Testis (tissue), 3 donors: ENCODE measurements around the gene NBDY. TPM values are rescaled to one million over a fixed set of nuclear protein-coding genes. Genes with fewer than 3 reads are reported as not detected.
"Not testable (repeated sequence)": the region's sequence is repeated elsewhere in the genome, so short reads cannot be mapped to it uniquely, and the experiment has no call there.

ENCODE experiments used
- DNase-seq: peaks from one replicate; pipeline ENCODE4 v3.0.0-alpha.2; 2019
- H3K27ac ChIP-seq, 2 donors: fragments of 200-600 bp; sonication (generic); one replicate each; pipeline ENCODE4 v1.5.1; 2019
- H3K27me3 ChIP-seq: fragments of 200-600 bp; sonication (generic); one replicate; pipeline ENCODE4 v1.5.1; 2019
- H3K36me3 ChIP-seq: fragments of 200-600 bp; sonication (generic); one replicate; pipeline ENCODE4 v1.5.1; 2017; ENCODE audit warnings: low read depth; ENCODE audit errors: missing control alignments
- H3K4me1 ChIP-seq: fragments of 200-600 bp; sonication (generic); one replicate; pipeline ENCODE4 v1.5.1; 2019
- H3K4me3 ChIP-seq, 2 donors: fragments of 200-600 bp; sonication (generic); one replicate each; pipeline ENCODE4 v1.5.1; 2017 to 2019
- H3K9me3 ChIP-seq: fragments of 200-600 bp; sonication (generic); one replicate; pipeline ENCODE4 v1.5.1; 2017
- POLR2A ChIP-seq: fragments of 450-650 bp; IDR thresholded peaks from one replicate; pipeline ENCODE4 v1.6.1; 2017; ENCODE audit warnings: antibody characterized with exemption, mild to moderate bottlenecking, moderate library complexity
- WGBS, 2 donors: methylation state at CpG; one replicate each; pipeline ENCODE4 v1.1.5; 2018; 5-methylcytosine and 5-hydroxymethylcytosine counted together
- intact Hi-C: fragments of 100-400 bp; cut with DNase I; formaldehyde crosslinking; loops from one replicate; pipeline ENCODE4 v1.15.1; 2023; ENCODE audit warnings: low total_unique reads
- polyA plus RNA-seq: library from polyadenylated mRNA; stranded (reverse); fragments of 350-450 nt; fragmentation: Illumina TruSeq; extraction: RNeasy Lipid Tissue Mini Kit (QIAGEN cat#74804); gene quantifications from one replicate; pipeline ENCODE4 v1.2.3, GENCODE V29; 2014; ENCODE audit warnings: low read depth, low replicate concordance; ENCODE audit not compliant: insufficient read depth
- total RNA-seq, 2 donors: library from RNA; depleted of rRNA; stranded (reverse); fragments of >200 nt; gene quantifications; one replicate each; pipeline ENCODE4 v1.2.3, GENCODE V29; 2016
- TF ChIP-seq, protein P1 (sequence below), 3 experiments: fragments of 450-650 bp in 2 of 3; fragments of 200-600 bp in 1 of 3; sonication (generic) in 1 of 3; IDR thresholded peaks; one replicate each; pipeline ENCODE4 v1.5.1; 2016 to 2019; ENCODE audit warnings: antibody characterized with exemption in 3 of 3, mild to moderate bottlenecking in 2 of 3, moderate library complexity in 1 of 3

Gene NBDY
- total and polyA plus RNA-seq, 3 donors from 2014 or later, result 26.1 to 33.1 (median 30.9) TPM

DNA sequence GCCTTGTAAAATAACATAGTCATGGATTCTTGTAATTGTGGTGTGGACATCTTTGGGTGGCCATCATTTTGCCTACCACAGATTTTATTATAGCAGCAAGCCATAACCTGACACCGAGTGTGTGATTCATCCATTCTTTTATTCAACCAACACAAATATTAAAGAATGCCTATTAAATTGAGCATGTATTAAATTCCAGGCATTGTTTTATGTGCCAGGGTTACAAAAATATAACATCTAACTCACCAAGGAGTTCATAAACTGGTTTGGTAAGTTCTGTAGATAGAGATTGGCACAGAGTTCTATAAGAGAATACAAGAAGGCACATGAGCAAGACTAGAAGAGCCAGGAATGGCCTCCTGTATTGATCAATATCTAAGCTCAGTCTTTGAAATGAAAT is 18.0 kb downstream of the NBDY start:
- intact Hi-C loops, result no loop called here
- Histone ChIP-seq H3K4me1 (no peaks in the 10 kb centered on the region), H3K9me3 (no peaks in the 10 kb centered on the region), H3K27me3 (no peaks in the 10 kb centered on the region), H3K27ac (no peak overlapping the region), H3K36me3 (no peaks in the 10 kb centered on the region), H3K4me3 (no peak overlapping the region)
- 100% methylated on average over 1 of the region's 1 CpG for WGBS, 2 donors
- no peak for DNase-seq
- TF ChIP-seq, protein P1, sequence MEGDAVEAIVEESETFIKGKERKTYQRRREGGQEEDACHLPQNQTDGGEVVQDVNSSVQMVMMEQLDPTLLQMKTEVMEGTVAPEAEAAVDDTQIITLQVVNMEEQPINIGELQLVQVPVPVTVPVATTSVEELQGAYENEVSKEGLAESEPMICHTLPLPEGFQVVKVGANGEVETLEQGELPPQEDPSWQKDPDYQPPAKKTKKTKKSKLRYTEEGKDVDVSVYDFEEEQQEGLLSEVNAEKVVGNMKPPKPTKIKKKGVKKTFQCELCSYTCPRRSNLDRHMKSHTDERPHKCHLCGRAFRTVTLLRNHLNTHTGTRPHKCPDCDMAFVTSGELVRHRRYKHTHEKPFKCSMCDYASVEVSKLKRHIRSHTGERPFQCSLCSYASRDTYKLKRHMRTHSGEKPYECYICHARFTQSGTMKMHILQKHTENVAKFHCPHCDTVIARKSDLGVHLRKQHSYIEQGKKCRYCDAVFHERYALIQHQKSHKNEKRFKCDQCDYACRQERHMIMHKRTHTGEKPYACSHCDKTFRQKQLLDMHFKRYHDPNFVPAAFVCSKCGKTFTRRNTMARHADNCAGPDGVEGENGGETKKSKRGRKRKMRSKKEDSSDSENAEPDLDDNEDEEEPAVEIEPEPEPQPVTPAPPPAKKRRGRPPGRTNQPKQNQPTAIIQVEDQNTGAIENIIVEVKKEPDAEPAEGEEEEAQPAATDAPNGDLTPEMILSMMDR (IDR thresholded peaks at IDR 0.05), result no peak
- TF ChIP-seq POLR2A, result no peak

DNA sequence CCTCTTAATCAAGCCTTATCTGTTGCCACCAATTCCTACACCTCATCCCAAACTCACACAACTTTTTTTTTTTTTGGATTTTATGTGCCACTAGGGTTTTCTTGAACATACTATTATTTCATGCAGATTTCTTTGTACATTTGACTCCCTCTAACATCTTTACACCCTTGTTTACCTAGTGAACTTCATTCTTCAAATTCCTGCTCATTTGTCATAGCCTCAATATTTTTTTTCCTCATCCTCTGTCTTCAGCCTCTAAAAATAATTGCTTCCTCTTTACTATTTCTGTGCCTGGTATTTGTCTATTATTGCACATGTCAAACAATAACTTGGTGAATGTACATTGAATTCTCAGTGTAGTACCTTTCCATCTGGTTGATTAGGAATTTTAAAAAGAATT is 22.0 kb downstream of the NBDY start:
- no peaks in the 10 kb centered on the region for H3K27me3 ChIP-seq
- H3K4me3 ChIP-seq, result no peak overlapping the region
- DNase-seq, result no peak
- no peaks in the 10 kb centered on the region for H3K4me1 ChIP-seq
- no peak overlapping the region for H3K27ac ChIP-seq
- no peaks in the 10 kb centered on the region for H3K9me3 ChIP-seq
- no peak for TF ChIP-seq POLR2A
- TF ChIP-seq, protein P1 (IDR thresholded peaks at IDR 0.05), result no peak
- no peaks in the 10 kb centered on the region for H3K36me3 ChIP-seq
- intact Hi-C loops, result no loop called here

DNA sequence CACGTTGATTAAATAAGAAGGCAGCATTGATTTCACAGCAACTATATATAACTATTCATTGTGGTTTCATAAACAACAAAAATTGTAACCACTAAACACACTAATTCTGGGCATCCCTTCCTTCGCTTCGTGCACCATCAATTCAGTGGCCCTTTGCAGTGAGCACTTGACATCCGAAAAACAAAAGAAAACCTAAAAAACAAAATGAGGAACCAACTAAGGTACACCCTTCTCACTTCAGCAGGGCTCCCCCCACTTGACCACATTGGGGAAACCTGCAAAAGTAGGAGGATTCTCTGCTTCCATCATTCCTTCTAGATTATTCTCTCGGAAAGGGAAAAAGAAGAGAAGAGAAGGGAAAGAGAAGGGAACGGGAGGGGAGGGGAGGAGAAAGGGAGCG is 28.3 kb downstream of the NBDY start:
- WGBS, 2 donors, result 78 to 92% methylated on average over 7 of the region's 7 CpGs
- Histone ChIP-seq H3K4me3 (no peak overlapping the region), H3K4me1 (no peaks in the 10 kb centered on the region), H3K27me3 (no peaks in the 10 kb centered on the region), H3K9me3 (no peaks in the 10 kb centered on the region), H3K36me3 (no peaks in the 10 kb centered on the region), H3K27ac (no peak overlapping the region)
- intact Hi-C loops, result no loop called here
- DNase-seq, result no peak
- TF ChIP-seq, protein P1 (IDR thresholded peaks at IDR 0.05), result no peak
- TF ChIP-seq POLR2A, result no peak

DNA sequence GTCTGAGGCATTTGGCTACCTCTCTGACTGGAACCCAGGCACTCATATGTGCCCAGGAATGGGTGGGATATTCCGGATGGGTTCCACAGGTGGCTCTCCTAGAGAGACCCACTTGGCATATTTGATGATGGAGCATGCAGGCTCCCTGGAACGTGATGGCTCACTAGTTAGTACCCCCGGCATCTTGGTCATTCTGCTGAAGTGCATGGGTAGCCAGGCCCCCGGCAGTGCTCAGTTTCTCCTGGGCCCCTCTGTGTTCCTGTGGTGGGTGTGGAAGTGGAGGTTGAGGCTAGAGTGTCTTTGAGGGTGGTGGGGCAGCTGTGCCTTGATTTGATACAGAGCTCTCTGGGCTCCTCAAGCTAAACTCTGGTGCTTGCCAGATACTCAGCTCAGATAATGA is 29.4 kb downstream of the NBDY start:
- no peak for DNase-seq
- Histone ChIP-seq H3K4me1 (no peaks in the 10 kb centered on the region), H3K9me3 (no peaks in the 10 kb centered on the region), H3K36me3 (no peaks in the 10 kb centered on the region), H3K4me3 (no peak overlapping the region), H3K27me3 (no peaks in the 10 kb centered on the region), H3K27ac (no peak overlapping the region)
- WGBS, 2 donors, result 93% methylated on average over 4 of the region's 4 CpGs; no CpG with 5 or more reads in 1 of the 2 donors
- no peak for TF ChIP-seq POLR2A
- TF ChIP-seq, protein P1 (IDR thresholded peaks at IDR 0.05), result no peak
- intact Hi-C loops, result no loop called here

DNA sequence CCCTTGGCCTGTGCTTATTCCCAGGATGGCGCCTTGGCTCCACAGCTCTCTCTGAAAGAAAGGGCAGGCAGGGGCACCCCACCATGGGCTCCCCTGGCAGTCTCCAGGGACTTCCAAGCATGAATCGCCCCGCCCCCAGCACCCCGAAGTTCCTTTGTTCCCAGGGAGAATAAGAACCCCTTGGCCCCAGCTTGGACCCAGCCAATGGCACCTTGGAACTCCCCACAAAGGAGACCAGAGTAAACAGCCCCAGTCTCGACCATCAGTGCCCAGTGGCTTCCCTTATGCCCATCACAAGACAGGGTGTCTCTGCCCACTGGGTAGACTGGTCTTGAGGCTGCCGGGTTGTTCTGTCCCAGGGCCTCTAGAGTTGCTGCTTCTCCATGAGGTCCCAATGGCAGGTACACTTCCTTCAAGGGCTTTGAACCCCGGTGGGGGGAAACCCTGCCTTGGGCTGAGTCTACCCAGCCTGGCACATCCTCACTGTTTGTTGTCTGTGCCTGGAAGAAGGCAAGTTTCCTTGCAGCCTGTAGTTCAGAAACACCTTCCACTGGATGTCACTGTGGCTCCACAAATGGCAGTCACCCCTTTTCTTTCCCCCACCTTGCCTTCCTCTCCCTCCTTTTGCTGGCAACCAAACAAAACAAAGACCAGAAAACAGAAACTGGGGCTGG is 30.8 kb downstream of the NBDY start:
- Histone ChIP-seq H3K27me3 (no peaks in the 10 kb centered on the region), H3K9me3 (no peaks in the 10 kb centered on the region), H3K4me3 (no peak overlapping the region), H3K36me3 (no peaks in the 10 kb centered on the region), H3K27ac (no peak overlapping the region), H3K4me1 (no peaks in the 10 kb centered on the region)
- WGBS, 2 donors, result 90 to 93% methylated on average over 3 to 4 of the region's 7 CpGs
- no peak for DNase-seq
- TF ChIP-seq POLR2A, result no peak
- TF ChIP-seq, protein P1 (IDR thresholded peaks at IDR 0.05), result no peak
- intact Hi-C loops, result no loop called here

DNA sequence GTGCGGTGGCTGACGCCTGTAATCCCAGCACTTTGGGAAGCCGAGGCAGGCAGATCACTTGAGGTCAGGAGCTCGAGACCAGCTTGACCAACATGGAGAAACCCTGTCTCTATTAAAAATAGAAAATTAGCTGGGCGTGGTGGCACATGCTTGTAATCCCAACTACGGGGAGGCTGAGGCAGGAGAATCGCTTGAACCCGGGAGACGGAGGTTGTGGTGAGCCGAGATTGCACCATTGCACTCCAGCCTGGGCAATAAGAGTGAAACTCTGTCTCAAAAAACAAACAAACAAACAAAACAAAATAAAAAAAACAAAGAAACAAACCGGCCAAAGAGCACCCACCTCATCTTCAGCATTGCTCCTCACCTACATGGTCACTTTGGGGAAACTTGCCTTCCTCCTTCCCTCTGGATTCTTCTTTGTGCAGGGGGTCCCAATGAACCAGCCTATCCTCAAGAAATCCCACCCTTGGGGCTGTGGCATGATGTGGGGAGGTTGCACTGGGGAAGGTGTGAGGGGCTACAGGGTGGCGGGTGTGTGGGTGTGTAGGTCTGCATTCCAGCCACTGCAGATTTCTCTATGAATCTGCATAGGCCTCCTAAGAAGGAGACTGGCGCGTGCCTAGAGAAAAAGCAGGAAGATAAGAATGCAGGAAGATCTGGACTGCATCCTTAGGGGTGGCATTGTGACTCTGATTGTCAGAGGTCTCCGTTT is 31.5 kb downstream of the NBDY start:
- H3K9me3 ChIP-seq, H3K27me3 ChIP-seq, H3K4me1 ChIP-seq, H3K36me3 ChIP-seq, H3K4me3 ChIP-seq, H3K27ac ChIP-seq, intact Hi-C loops, DNase-seq: not testable (repeated sequence)
- 90 to 96% methylated on average over 14 to 15 of the region's 15 CpGs for WGBS, 2 donors
